CD4-positive, alpha-beta T cell treated with Interferon gamma for 1 hour (primary cell): ENCODE data around the gene MAG.

Experiments used
- DNase-seq: peaks from one replicate; pipeline ENCODE4 v3.0.0-alpha.2; 2020

Gene MAG

DNA sequence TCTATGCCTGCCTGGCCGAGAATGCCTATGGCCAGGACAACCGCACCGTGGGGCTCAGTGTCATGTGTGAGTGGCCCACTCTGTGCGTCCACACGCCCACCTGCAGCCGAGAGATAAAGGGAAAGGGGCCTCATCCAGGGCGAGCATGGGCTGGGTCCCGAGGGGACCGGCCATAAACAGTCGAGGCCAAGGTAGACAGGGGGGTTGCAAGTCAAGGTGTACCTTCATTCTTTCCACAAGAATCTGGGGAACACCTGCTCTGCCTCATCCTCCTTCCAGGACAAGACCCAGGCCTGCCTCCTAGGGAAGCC lies 8.3 kb downstream of the MAG start:
- DNase-seq, result no peak

DNA sequence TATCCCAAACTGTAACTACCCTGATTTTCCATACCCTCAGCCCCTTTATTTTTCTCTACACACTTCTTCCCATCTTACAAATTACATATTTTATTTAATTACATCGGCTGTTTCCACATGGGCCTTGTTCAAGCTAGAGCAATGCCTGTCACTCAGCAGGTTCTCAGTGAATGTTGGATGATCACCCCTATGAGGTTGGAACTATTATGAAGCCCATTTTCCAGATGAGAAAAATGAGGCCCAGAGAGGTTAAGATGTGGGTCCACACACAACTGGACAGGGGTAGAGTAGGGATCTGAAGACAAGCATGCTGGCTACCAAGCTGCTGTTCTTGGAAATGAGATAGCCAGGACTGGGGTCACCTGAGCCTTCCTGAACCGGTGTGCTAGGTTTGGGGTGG lies 10.0 kb downstream of the MAG start:
- DNase-seq, result no peak

DNA sequence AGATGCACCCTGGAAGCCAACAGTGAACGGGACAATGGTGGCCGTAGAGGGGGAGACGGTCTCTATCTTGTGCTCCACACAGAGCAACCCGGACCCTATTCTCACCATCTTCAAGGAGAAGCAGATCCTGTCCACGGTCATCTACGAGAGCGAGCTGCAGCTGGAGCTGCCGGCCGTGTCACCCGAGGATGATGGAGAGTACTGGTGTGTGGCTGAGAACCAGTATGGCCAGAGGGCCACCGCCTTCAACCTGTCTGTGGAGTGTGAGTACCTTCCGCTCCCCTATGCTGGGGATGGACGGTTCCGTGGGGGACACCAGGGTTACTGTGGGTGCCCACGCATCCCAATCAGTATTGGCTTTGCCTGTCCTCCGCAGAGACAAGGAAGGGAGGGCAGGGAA lies 10.5 kb downstream of the MAG start:
- DNase-seq, result no peak

DNA sequence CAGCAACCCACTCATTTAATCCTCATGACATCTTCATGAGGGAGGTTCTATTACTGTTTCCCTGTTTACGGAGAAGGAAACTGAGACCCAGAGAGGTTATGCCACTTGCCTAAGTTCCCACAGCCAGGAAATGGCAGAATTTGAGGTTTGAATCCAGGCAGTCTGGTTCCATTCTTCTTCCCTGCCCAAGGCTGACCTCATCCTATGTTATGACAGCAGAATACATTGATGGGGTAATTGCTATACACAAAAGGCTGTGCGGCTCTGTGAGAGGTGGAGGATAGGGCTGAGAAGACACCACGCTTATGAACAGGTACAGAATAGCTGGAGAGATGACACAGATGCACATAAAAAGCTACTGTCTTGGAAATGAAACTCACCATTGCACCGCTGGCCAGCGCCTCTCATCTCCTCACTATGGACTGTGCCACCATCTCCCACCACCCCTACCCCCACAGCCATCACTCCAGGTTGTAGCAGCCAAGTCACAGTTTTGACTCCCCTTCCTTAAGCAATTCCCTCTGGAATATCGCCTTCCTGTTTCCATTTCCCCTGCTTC lies 11.5 kb downstream of the MAG start:
- no peak for DNase-seq

DNA sequence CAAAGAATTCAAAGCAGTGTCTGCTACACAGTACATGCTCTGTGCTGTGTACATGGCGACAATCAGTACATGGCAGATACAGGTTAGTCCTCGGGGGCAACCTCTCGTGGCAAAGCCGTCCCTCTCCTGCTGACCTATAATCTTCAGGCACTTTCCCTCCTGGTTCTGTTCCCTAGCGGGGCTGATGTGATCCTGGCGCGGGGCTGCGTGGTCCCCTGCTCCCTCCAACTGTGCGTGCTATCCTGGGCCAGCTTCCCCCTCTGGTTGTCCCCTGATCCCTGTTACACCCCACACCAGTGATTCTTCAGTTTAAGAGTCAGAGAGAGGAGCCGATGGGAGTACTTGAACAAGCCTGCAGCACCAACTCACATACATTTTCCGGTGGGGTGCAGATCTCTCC lies 12.1 kb downstream of the MAG start:
- DNase-seq, result no peak

DNA sequence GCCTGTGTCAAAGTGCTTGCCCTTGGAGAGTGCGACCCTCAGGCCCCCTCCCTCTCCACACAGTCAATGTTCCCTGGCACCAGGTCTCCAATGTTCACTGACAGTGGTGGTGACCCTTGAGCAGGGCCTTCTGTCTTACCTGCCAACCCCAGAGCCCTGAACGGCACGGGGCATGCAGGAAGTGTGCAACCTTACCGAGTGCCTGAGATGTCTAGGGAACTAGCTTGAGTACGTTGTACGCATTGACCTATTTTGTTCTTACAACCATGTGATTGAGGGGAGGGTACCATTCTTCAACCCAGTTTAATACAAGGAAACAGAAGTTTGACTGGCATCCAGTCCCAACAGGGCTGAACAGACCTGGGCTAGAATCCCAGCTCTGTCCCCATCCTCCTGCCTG lies 13.2 kb downstream of the MAG start:
- no peak for DNase-seq

DNA sequence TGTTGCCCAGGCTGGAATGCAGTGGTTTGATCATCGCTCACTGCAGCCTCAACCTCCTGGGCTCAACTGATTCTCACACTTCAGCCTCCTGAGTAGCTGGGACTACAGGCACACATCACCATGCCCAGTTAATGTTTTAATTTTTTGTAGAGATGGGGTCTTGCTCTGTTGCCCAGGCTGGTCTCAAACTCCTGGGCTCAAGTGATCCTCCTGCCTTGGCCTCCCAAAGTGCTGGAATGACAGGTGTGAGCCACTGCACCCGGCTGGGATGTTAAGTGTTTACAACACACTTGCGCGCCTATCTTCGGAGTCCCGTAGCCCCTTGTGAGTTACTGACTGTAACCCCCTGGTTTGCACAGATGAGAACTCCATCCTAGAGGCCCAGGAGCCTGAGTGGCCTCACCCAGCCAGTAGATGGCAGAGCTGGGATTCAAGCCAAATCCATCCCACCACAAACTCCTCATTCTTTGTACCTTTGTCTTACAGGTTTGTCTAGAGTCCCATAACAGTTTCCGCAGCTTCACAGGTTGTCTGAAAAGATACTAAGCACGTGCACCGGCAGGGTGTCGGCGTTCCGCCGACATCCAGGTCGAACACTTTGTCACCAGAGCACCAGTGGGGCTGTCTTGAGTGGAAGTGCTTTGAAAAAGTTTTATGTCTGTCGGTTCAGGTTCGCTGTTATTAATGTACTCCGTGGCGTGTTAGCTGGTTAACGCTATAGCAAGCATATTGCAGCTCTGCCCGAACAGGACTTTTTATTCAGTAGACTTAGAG lies 14.7 kb downstream of the MAG start:
- DNase-seq, result no peak

DNA sequence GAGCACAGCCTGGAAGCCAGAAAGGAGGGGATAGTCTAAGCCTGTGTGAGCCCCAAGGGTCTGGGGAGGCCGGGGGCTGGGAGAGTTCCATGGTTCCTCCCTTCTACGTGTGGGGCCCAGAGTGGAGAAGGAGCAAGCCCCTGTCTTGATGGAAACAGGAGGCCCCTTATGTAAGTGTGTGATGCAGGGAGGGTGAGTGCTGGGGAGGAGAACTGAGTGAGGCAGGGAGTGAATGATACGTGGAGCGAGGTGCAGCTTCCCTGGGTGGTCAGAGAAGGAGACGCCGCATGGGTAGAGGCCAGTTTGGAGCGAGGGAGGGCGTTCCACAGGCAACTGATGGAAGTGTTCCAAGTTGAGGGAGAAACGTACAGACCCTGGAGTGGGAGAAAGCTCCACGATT lies 16.0 kb downstream of the MAG start:
- DNase-seq, result no peak

DNA sequence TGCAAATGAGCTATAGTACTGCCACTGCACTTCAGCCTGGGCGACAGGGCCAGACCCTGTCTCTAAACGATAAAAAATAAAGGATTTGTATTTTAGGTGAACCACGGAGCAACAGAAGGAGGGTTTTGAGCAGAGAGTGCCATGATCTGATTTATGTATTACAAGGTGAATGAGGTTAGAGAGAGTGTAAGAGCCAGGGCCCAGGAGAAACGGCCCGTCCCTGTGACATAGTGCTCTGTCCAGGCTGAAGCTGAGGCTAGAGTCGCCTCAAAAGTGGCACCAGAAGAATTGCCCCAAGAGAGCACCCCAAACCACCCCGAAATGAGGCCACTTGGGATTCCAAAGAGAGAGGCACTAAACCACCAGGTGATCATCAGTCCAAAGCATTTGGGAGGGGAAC lies 16.9 kb downstream of the MAG start:
- DNase-seq, result no peak

DNA sequence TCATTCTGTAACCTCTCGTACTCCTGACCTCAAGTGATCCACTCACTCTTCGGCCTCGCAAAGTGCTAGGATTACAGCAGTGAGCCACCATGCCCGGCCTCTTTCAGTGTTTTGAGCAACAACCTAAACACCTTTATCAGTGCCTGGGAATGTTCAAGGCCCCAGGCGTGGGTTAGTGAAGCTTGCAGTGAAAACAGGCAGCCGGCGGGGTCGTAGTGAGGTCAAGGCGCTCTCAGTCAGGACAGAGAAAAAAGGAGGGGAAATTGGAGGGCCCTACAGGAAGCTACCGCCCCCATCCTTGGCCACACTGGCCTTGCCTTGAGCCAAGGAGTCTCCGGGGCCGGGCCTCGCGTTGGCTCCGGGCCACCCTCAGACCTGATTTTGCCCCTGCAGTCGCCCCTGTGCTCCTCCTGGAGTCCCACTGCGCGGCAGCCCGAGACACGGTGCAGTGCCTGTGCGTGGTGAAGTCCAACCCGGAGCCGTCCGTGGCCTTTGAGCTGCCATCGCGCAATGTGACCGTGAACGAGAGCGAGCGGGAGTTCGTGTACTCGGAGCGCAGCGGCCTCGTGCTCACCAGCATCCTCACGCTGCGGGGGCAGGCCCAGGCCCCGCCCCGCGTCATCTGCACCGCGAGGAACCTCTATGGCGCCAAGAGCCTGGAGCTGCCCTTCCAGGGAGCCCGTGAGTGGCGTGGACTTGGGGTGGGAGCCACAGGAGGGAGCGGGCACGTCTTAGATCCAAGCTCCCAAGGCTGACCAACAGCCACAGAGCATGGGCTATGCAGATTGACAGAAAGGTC lies 17.7 kb downstream of the MAG start:
- no peak for DNase-seq

DNA sequence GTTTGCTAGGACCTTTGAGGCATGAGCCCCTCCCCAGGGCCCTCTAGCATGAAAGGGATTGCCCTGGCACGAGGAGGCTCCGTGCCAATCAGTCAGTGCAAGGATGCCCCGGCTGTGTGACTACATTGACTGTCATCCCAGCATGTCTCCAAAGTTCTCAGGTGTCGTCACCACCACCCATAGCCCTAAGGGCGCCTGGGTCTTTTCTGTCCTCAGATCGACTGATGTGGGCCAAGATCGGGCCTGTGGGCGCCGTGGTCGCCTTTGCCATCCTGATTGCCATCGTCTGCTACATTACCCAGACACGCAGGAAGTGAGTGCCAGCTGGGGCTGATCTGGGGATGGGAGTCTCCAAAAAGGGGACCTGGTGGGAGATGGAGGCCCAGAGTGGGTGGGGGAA lies 18.4 kb downstream of the MAG start:
- DNase-seq, result no peak

DNA sequence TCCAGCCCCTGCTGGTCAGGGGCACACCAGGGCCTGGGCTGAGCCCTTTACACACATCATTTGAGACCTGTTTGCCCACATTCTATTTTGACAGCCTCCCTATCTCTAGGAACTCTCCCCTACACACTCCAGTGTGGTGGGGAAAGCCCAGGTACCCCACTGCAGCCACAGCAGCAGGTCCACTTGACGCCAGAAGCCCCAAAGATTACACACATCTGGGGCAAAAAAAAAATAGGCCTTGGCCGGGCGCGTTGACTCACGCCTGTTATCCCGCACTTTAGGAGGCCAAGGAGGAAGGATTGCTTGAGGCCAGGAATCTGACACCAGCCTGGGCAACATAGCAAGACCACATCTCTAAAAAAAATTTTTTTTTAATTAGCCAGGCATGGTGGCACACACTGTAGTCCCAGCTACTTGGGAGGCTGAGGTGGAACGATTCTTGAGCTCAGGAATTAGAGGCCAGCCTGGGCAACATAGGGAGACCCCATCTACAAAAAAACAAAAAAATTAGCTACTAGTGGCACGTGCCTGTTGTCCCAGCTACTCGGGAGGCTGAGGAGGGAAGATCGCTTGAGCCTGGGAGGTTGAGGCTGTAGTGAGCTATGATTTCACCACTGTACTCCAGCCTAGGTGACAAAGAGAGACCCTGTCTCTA lies 19.0 kb downstream of the MAG start:
- no peak for DNase-seq

DNA sequence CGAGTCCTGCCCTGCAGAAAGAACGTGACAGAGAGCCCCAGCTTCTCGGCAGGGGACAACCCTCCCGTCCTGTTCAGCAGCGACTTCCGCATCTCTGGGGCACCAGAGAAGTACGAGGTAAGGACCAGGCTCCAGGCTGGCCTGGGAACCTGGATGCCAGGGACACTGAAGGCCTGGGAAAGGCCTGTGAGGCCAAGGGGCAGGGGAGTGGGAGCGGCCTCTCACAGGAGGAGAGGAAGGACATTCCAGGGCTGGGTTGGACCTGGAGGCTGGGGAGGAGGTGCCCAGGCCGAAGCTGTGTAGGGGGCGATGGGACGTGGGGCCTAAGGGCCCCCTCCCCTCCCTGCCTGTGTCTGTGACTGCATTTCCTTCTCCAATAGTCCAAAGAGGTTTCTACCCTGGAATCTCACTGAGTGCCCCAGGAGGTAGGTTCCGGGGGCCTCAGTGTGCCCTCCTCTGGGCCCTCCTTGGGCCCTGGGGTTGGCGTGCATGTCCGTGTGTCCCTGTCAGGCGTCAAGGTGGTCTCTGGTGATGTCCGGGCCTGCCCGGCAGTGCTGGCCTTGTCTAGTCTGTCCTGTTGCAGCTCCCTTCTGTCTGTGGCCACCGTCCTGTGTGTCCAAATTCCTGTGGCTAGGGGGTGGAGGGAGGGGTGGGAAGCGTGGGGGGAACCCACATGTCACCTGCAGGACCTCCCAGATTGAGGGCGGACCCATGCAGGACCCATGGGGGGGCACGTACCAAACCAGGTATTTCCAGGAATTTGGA lies 20.1 kb downstream of the MAG start:
- DNase-seq, result no peak

DNA sequence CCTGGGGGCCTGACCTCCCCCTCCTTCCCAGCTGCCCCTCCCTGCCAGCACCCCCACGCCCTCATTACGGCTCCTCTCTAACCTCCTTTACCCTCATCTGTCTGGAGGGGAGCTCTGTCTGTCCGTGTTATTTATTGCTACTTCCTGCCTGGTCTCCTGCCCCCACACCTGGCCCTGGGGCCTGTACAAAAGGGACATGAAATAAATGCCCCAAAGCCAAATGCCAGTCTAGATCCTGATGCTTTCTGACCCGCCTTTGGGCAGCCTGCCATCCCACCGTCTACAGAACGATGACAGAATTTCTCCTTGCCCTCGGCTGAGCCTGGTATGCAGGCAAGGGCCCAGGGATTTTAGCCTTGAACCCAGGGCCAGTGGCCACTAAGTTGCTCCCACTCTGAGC lies 21.6 kb downstream of the MAG start:
- no peak for DNase-seq

DNA sequence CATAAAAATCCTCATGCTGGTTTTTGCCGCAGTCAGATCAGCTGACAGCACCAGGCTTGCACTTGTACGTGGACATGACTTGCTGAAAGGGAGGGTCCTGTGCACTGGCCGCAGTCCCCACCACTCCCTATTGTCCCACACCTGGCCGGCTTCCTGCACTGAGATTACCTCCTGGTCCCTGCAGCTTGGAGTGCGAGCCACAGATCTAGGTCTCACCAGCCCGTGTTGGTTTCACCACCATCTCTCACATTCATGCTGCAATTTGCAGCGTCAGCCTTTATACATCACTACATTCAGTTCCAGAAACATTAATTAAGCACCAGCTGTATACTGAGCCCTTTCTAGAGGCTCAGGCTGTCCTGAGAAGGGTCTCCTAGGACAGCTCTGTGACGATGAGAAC lies 22.1 kb downstream of the MAG start:
- DNase-seq, result no peak

DNA sequence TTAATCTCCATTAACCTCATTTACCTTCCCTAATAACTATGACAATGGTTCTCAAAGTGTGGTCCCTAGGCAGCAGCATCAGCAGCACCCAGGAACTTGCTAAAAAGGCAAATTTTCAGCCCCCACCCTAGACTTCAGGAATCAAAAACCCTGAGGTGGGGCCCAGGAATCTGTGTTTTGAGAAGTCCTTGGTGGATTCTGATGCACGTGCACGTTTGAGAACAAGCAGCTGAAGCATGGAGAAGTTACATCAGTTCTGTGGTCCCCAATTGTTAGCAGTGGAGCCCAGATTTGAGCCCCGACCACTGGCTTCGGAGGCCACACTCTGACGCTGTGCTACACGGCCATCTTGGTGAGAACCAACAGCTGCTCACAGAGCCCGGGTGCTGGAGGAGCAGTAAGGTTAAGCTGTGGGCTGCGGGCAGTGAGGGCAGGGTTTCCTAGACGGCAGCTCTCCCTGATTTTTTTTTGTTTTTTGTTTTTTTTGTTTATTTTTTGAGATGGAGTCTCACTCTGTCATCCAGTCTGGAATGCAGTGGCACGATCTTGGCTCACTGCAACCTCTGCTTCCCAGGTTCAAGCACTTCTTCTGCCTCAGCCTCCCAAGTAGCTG lies 23.0 kb downstream of the MAG start:
- DNase-seq, result no peak

DNA sequence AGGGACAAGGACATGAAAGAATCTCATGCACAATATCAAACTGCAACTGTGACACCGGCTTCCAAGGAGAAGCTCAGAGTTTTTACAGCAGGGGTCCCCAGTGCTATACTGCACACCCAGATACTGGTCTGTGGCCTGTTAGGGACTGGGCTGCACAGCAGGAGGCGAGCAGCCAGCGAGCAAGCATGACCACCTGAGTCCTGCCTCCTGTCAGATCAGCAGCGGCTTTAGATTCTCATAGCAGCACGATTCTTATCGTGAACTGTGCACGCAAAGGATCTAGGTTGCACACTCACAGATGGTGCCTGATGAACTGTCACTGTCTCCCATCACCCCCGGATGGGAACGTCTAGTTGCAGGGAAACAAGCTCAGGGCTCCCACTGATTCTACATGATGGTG lies 23.9 kb downstream of the MAG start:
- DNase-seq, result no peak

DNA sequence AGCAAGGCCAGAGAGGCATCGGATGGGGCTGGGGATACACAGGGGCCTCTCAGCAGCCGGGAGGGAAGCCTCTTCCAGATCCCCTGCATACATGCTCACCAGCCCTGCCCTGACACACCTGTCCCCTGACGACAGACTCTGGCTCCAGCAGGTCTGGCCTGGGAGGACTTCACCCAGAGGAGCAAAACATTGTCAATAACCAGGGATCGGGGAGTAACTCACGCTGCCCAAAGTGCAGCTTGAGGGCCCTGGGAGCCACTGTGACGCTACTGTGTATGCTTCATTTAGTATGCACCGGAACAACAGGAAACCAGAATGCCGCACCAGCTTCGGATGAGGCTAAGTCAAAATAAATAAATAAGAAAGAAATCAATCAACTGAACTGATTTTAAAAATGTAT lies 24.6 kb downstream of the MAG start:
- DNase-seq, result no peak

DNA sequence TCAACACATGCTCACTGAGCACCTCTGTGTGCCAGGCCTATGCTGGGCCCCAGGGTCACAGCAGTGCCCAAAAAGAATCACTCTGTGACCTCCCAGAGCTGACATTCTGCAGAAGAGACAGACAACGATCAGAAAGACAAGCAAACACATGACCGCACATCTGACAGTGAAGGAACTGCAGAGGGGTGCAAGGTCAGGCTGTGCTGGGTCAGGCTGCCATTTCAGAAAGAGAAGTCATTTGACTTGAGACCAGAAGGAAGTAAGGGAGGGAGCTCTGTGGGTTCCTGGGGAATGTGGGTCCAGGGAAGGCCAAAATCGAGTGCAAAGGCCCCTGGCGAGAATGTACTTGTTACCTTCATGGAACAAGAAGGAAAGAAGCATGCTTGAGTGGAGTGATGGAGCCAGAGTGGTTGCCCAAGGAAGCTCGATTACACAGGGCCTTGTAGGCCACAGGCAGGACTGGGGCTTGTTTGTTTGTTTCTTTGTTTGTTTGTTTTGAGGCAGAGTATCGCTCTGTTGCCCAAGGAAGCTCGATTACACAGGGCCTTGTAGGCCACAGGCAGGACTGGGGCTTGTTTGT lies 25.6 kb downstream of the MAG start:
- no peak for DNase-seq

DNA sequence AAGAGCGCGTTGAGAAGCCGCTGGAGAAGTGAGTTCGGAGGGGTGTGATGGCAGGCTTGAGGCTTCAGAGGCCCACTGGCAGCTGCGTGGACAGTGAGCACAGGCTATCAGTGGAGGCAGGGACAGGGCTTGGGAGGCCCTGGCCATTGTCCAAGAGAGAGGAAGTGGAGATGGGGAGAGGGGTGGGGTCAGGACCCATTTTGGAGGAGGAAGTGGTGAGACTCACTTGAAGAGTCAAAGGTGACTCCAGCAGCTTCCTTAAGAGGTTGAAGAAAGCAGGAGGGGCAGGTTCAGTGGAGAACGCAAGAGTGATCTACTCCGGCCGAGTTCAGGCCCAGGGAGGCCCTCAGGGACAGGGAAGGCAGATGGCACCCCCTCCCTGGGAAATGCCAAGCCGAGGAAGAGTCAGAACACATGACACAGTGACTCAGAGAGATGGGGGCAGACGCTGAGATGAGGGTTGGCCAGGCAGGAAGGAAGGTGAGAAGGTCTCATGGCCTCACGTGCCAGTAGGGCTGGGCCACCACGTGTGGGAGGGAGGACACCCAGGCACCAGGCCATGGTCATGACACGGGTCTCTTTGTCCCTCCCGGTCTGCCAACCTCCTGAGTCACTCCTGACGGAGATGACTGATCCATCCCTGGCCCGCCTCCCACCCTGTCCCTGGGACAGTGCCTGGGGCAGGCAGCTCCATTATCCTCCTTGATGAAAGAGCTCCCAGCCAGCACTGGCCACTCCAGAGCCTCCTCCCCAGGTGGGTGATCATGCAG lies 26.9 kb downstream of the MAG start:
- DNase-seq, result peak; percentile 82

DNA sequence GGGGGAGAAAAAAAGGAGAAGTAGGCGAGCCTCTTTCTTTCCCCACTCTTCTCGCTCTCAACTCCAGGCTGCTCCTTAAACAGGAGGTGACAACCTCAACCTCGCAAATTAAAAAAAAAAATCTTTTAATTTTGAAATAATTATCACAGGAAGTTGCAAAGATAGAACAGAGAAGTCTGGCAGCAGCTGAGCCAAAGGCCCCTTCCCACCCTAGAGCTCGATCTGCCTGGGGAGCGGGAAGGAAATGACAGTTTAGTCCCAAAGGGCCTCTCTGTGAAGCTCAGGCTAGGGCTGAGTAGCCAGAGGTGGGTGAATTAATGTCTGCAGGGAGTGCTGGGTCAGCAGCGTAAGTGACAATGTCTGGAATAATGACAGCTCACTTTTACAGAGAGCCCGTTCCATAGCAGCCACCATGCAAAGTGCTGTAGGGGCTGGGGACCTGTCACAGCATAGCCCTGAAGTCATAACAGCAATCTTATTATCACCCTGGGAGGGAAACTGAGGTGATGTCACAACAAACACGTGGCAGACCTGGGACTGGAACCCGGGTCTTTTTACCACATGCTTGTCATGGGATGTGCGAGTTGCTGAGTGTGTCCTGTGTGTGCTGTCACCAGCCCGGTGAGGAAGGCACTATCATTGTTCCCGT lies 28.2 kb downstream of the MAG start:
- DNase-seq, result peak; percentile 45
